SK-N-SH (cell line): ENCODE results near the gene SETD1B. TPM values are rescaled to one million over a fixed set of nuclear protein-coding genes. Genes with fewer than 3 reads are reported as not detected.

Source experiments
- CTCF ChIA-PET: fragments of 300-600, 350-600 bp; formaldehyde crosslinking; extraction: SDS; loops from one replicate; lab custom pipeline; 2021; lab: Yijun Ruan, JAX
- POLR2A ChIA-PET: fragments of 350-600 bp; sonication (Branson Sonifier 250); formaldehyde crosslinking; extraction: SDS; loops from one replicate; lab custom pipeline; 2020; ENCODE audit warnings: antibody characterized with exemption, inconsistent platforms; lab: Yijun Ruan, JAX
- DNase-seq: peaks from one replicate; pipeline ENCODE4 v3.0.0; 2012
- H2AFZ ChIP-seq: fragments of 200-600 bp; sonication (generic); 2 replicates; pipeline ENCODE4 v1.8.1; 2016; ENCODE audit warnings: antibody characterized with exemption, mild to moderate bottlenecking, low read depth
- H3F3A ChIP-seq: fragments of 200-600 bp; sonication (generic); replicated peaks from 2 replicates; pipeline ENCODE3; 2016; ENCODE audit warnings: antibody characterized with exemption, mild to moderate bottlenecking; ENCODE audit not compliant: insufficient read depth
- H3K27ac ChIP-seq, 2 experiments: fragments of 200-500 bp in 1 of 2; fragments of 200-600 bp in 1 of 2; sonication (Bioruptor generic) in 1 of 2; sonication (generic), shearing (Covaris generic) in 1 of 2; 2 replicates each; pipeline versions ENCODE4 v1.5.1 to v1.6.1; 2014 to 2016; ENCODE audit warnings: low read depth in 2 of 2, inconsistent platforms in 1 of 2, low read length in 1 of 2, mild to moderate bottlenecking in 1 of 2, mixed read lengths in 1 of 2
- H3K27me3 ChIP-seq: fragments of 200-600 bp; sonication (generic), shearing (Covaris generic); 2 replicates; pipeline ENCODE4 v1.6.1; 2016; ENCODE audit warnings: mixed run types; ENCODE audit not compliant: insufficient read depth
- H3K36me3 ChIP-seq, 2 experiments: fragments of 200-500 bp in 1 of 2; fragments of 200-600 bp in 1 of 2; sonication (Bioruptor generic) in 1 of 2; sonication (generic) in 1 of 2; replicated peaks in 1 of 2; 2 replicates each; pipeline versions ENCODE3 to v1.5.1; 2014 to 2016; ENCODE audit warnings: low read length in 1 of 2, mild to moderate bottlenecking in 1 of 2; ENCODE audit not compliant: insufficient read depth in 2 of 2, control insufficient read depth in 1 of 2
- H3K4me1 ChIP-seq, 2 experiments: fragments of 200-500 bp in 1 of 2; fragments of 200-600 bp in 1 of 2; sonication (Bioruptor generic) in 1 of 2; sonication (generic), shearing (Covaris generic) in 1 of 2; 2 replicates each; pipeline versions ENCODE4 v1.5.1 to v1.6.1; 2014 to 2016; ENCODE audit warnings: low read depth in 1 of 2, low read length in 1 of 2, mixed run types in 1 of 2; ENCODE audit not compliant: insufficient read depth in 2 of 2, control insufficient read depth in 1 of 2
- H3K4me2 ChIP-seq: fragments of 200-600 bp; sonication (generic), shearing (Covaris generic); 2 replicates; pipeline ENCODE4 v1.6.1; 2017; ENCODE audit warnings: mixed run types
- H3K4me3 ChIP-seq, 2 experiments: fragments of 200-500 bp in 1 of 2; fragments of 200-600 bp in 1 of 2; sonication (Bioruptor generic) in 1 of 2; sonication (generic), shearing (Covaris generic) in 1 of 2; 2 replicates each; pipeline versions ENCODE4 v1.5.1 to v1.8.1; 2014 to 2016; ENCODE audit warnings: low read depth in 2 of 2, inconsistent platforms in 1 of 2, low read length in 1 of 2, mild to moderate bottlenecking in 1 of 2, mixed read lengths in 1 of 2, moderate library complexity in 1 of 2
- H3K79me2 ChIP-seq: fragments of 200-600 bp; sonication (generic); 2 replicates; pipeline ENCODE4 v1.8.1; 2017; ENCODE audit warnings: mild to moderate bottlenecking; ENCODE audit not compliant: insufficient read depth
- H3K9ac ChIP-seq: fragments of 200-600 bp; sonication (generic); 2 replicates; pipeline ENCODE4 v1.6.1; 2017; ENCODE audit warnings: mixed run types
- H3K9me2 ChIP-seq: fragments of 200-600 bp; sonication (generic); 2 replicates; pipeline ENCODE4 v1.6.1; 2017; ENCODE audit warnings: mixed run types
- H3K9me3 ChIP-seq: fragments of 200-600 bp; sonication (generic); 2 replicates; pipeline ENCODE4 v1.6.1; 2017; ENCODE audit warnings: mixed run types, mild to moderate bottlenecking, moderate library complexity
- H4K20me1 ChIP-seq: fragments of 200-600 bp; sonication (generic); 2 replicates; pipeline ENCODE4 v1.6.1; 2017; ENCODE audit warnings: mild to moderate bottlenecking, mixed run types; ENCODE audit not compliant: insufficient read depth
- CHD2 ChIP-seq: fragments of 150-350 bp; IDR thresholded peaks from 2 replicates; pipeline ENCODE4 v1.6.1; 2018; ENCODE audit warnings: low read length; ENCODE audit not compliant: partially characterized antibody
- EP300 ChIP-seq, 2 experiments: IDR thresholded peaks; 2 replicates each; pipeline versions ENCODE4 v1.4.0 to v1.6.1; 2012; ENCODE audit warnings: borderline replicate concordance in 1 of 2, low read depth in 1 of 2, low read length in 1 of 2
- GATA2 ChIP-seq: sonication (generic); formaldehyde crosslinking; IDR thresholded peaks from 2 replicates; pipeline ENCODE4 v1.5.0; 2020; ENCODE audit warnings: mild to moderate bottlenecking, missing genetic modification reagents
- JUND ChIP-seq: IDR thresholded peaks from 2 replicates; pipeline ENCODE4 v1.4.0; 2012
- MEF2A ChIP-seq: IDR thresholded peaks from 2 replicates; pipeline ENCODE4 v1.4.0; 2012; ENCODE audit warnings: low read depth, borderline replicate concordance
- NFIC ChIP-seq: IDR thresholded peaks from 2 replicates; pipeline ENCODE4 v1.4.0; 2012; ENCODE audit warnings: borderline replicate concordance
- NRF1 ChIP-seq: IDR thresholded peaks from 2 replicates; pipeline ENCODE4 v1.6.1; 2012; ENCODE audit warnings: low read depth, mild to moderate bottlenecking, low read length
- TAF1 ChIP-seq: IDR thresholded peaks from 2 replicates; pipeline ENCODE4 v1.6.1; 2012; ENCODE audit warnings: low read depth, mild to moderate bottlenecking, low read length, moderate library complexity, borderline replicate concordance
- TCF12 ChIP-seq: IDR thresholded peaks from 2 replicates; pipeline ENCODE4 v1.4.0; 2012
- TEAD4 ChIP-seq: IDR thresholded peaks from 2 replicates; pipeline ENCODE4 v1.4.0; 2012; ENCODE audit warnings: mild to moderate bottlenecking, borderline replicate concordance; ENCODE audit not compliant: insufficient read depth
- WGBS: methylation state at CpG from one replicate; pipeline ENCODE4 v1.1.6; 2017; ENCODE audit warnings: low lambda C conversion rate; 5-methylcytosine and 5-hydroxymethylcytosine counted together
- polyA plus RNA-seq, 3 experiments: library from polyadenylated mRNA; depleted of rRNA; stranded (reverse); fragments of >200 nt; gene quantifications; 2 replicates each; pipeline ENCODE4 v1.2.3, GENCODE V29; 2012
- TF ChIP-seq, protein P1 (sequence below): IDR thresholded peaks from 2 replicates; pipeline ENCODE4 v1.4.0; 2012; ENCODE audit warnings: low read depth
- TF ChIP-seq, protein P2 (sequence below): IDR thresholded peaks from 2 replicates; pipeline ENCODE4 v1.4.0; 2012; ENCODE audit warnings: low read depth, borderline replicate concordance
- TF ChIP-seq, protein P3 (sequence below): IDR thresholded peaks from 2 replicates; pipeline ENCODE4 v1.4.0; 2012; ENCODE audit warnings: low read depth, borderline replicate concordance
- TF ChIP-seq, protein P4 (sequence below): IDR thresholded peaks from 2 replicates; pipeline ENCODE4 v1.6.1; 2012; ENCODE audit warnings: mild to moderate bottlenecking, low read depth, low read length, moderate library complexity
- TF ChIP-seq, protein P5 (sequence below): fragments of 200-600 bp; sonication (generic); IDR thresholded peaks from 2 replicates; pipeline ENCODE4 v1.6.1; 2017; ENCODE audit warnings: antibody characterized with exemption, mild to moderate bottlenecking, moderate library complexity
- TF ChIP-seq, protein P6 (sequence below): fragments of 150-350 bp; IDR thresholded peaks from 2 replicates; pipeline ENCODE4 v1.6.1; 2016; ENCODE audit warnings: mild to moderate bottlenecking, low read depth, low read length

Gene SETD1B
- polyA plus RNA-seq, 1 of the 3 experiments (the other 2 are of a cell fraction), result 2.0 TPM

DNA sequence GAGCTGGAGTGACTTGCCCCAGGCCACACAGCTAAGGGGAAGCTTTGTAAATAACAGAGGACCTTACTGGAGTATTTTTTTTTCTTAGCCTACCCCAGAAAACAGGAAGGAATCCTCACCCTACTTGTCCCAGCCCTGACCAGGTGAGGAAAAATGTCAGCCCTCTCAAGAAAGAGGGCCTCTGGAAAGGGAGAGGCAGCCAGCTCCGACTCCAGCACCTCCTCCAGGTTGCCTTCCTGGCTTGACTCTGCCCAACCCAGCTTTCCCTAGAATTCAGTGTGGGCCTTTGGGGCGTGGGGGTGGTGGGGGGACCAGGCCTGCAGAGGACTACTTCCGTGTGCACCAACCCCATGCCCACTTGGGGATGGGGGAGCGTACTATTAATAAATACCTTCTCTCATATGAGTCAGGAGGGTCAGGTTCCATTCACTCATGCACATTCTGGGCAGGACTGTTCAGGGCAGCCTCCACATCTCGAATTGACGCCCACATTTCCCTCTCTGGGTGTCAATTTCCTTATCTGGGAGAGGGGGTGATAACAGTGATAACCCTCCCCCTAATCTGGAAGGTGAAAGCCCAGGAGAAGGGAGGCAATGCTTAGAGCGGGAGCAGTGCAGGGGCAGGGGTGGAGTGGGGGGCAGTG, 15.5 kb upstream of the SETD1B start:
- H3K79me2 ChIP-seq, result no peaks in the 10 kb centered on the region
- no peaks in the 10 kb centered on the region for H3K9me3 ChIP-seq
- H2AFZ ChIP-seq, result no peak overlapping the region
- H3K4me2 ChIP-seq, result no peak overlapping the region
- H3K36me3 ChIP-seq, result no peaks in the 10 kb centered on the region
- H3F3A ChIP-seq, result peaks cover 22% of the 10 kb centered on the region
- H3K9me2 ChIP-seq, result no peaks in the 10 kb centered on the region
- ChIA-PET POLR2A (no interaction called here), CTCF (interaction anchor here (0.6 to 25.7 kb wide), 7 partner anchors 6 to 567 kb away, joined by 3 to 675 read pairs (median 8); partner anchors contain the start of genes RHOF and SETD1B)
- no peaks in the 10 kb centered on the region; the same call in 1 of the 2 replicates for H4K20me1 ChIP-seq
- H3K27me3 ChIP-seq, result no peaks in the 10 kb centered on the region
- DNase-seq, result no peak
- TF ChIP-seq, protein P1, sequence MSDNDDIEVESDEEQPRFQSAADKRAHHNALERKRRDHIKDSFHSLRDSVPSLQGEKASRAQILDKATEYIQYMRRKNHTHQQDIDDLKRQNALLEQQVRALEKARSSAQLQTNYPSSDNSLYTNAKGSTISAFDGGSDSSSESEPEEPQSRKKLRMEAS, result no peak
- TF ChIP-seq TCF12, result no peak
- TF ChIP-seq, protein P2, sequence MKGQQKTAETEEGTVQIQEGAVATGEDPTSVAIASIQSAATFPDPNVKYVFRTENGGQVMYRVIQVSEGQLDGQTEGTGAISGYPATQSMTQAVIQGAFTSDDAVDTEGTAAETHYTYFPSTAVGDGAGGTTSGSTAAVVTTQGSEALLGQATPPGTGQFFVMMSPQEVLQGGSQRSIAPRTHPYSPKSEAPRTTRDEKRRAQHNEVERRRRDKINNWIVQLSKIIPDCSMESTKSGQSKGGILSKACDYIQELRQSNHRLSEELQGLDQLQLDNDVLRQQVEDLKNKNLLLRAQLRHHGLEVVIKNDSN, result no peak
- TF ChIP-seq, protein P3, sequence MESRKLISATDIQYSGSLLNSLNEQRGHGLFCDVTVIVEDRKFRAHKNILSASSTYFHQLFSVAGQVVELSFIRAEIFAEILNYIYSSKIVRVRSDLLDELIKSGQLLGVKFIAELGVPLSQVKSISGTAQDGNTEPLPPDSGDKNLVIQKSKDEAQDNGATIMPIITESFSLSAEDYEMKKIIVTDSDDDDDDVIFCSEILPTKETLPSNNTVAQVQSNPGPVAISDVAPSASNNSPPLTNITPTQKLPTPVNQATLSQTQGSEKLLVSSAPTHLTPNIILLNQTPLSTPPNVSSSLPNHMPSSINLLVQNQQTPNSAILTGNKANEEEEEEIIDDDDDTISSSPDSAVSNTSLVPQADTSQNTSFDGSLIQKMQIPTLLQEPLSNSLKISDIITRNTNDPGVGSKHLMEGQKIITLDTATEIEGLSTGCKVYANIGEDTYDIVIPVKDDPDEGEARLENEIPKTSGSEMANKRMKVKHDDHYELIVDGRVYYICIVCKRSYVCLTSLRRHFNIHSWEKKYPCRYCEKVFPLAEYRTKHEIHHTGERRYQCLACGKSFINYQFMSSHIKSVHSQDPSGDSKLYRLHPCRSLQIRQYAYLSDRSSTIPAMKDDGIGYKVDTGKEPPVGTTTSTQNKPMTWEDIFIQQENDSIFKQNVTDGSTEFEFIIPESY, result no peak
- TF ChIP-seq, protein P4, sequence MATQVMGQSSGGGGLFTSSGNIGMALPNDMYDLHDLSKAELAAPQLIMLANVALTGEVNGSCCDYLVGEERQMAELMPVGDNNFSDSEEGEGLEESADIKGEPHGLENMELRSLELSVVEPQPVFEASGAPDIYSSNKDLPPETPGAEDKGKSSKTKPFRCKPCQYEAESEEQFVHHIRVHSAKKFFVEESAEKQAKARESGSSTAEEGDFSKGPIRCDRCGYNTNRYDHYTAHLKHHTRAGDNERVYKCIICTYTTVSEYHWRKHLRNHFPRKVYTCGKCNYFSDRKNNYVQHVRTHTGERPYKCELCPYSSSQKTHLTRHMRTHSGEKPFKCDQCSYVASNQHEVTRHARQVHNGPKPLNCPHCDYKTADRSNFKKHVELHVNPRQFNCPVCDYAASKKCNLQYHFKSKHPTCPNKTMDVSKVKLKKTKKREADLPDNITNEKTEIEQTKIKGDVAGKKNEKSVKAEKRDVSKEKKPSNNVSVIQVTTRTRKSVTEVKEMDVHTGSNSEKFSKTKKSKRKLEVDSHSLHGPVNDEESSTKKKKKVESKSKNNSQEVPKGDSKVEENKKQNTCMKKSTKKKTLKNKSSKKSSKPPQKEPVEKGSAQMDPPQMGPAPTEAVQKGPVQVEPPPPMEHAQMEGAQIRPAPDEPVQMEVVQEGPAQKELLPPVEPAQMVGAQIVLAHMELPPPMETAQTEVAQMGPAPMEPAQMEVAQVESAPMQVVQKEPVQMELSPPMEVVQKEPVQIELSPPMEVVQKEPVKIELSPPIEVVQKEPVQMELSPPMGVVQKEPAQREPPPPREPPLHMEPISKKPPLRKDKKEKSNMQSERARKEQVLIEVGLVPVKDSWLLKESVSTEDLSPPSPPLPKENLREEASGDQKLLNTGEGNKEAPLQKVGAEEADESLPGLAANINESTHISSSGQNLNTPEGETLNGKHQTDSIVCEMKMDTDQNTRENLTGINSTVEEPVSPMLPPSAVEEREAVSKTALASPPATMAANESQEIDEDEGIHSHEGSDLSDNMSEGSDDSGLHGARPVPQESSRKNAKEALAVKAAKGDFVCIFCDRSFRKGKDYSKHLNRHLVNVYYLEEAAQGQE, result no peak
- TF ChIP-seq TAF1, result no peak
- TF ChIP-seq NRF1, result no peak
- TF ChIP-seq, protein P5, sequence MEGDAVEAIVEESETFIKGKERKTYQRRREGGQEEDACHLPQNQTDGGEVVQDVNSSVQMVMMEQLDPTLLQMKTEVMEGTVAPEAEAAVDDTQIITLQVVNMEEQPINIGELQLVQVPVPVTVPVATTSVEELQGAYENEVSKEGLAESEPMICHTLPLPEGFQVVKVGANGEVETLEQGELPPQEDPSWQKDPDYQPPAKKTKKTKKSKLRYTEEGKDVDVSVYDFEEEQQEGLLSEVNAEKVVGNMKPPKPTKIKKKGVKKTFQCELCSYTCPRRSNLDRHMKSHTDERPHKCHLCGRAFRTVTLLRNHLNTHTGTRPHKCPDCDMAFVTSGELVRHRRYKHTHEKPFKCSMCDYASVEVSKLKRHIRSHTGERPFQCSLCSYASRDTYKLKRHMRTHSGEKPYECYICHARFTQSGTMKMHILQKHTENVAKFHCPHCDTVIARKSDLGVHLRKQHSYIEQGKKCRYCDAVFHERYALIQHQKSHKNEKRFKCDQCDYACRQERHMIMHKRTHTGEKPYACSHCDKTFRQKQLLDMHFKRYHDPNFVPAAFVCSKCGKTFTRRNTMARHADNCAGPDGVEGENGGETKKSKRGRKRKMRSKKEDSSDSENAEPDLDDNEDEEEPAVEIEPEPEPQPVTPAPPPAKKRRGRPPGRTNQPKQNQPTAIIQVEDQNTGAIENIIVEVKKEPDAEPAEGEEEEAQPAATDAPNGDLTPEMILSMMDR, result no peak
- TF ChIP-seq MEF2A, result no peak
- TF ChIP-seq, protein P6, sequence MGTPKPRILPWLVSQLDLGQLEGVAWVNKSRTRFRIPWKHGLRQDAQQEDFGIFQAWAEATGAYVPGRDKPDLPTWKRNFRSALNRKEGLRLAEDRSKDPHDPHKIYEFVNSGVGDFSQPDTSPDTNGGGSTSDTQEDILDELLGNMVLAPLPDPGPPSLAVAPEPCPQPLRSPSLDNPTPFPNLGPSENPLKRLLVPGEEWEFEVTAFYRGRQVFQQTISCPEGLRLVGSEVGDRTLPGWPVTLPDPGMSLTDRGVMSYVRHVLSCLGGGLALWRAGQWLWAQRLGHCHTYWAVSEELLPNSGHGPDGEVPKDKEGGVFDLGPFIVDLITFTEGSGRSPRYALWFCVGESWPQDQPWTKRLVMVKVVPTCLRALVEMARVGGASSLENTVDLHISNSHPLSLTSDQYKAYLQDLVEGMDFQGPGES, result no peak
- TF ChIP-seq TEAD4, result no peak
- TF ChIP-seq JUND, result no peak
- no peak for TF ChIP-seq GATA2 (CRISPR knock-in tag)
- no peak for TF ChIP-seq EP300 (IDR thresholded peaks at IDR 0.05; ENCODE audit: borderline replicate concordance in 1 of 2, low read depth in 1 of 2, low read length in 1 of 2)
- no peak for TF ChIP-seq CHD2
- TF ChIP-seq NFIC, result no peak
- no peak overlapping the region for H3K9ac ChIP-seq
- no peak overlapping the region for H3K4me3 ChIP-seq
- H3K4me1 ChIP-seq, result peaks cover 9 to 13% of the 10 kb centered on the region in 2 experiments; a peak in 3 of 4 replicates
- 83% methylated on average over 7 of the region's 7 CpGs for WGBS
- no peak overlapping the region for H3K27ac ChIP-seq
